Upper lobe of right lung (tissue), 1 donor: ENCODE measurements around the gene HOXD4. TPM values are rescaled to one million over a fixed set of nuclear protein-coding genes. Genes with fewer than 3 reads are reported as not detected.

Source experiments
- ATAC-seq: fragments of 200-7000 bp; cut with Tn5 transposase; one replicate; pipeline ENCODE4 v1.9.1; 2020; ENCODE audit warnings: mild to moderate bottlenecking, moderate library complexity
- DNase-seq: peaks from one replicate; pipeline ENCODE4 v3.0.0-alpha.2; 2020
- H3K27ac ChIP-seq: fragments of 200-600 bp; one replicate; pipeline ENCODE4 v1.8.0; 2022
- H3K27me3 ChIP-seq: fragments of 200-600 bp; one replicate; pipeline ENCODE4 v1.8.0; 2022; ENCODE audit warnings: mild to moderate bottlenecking
- H3K36me3 ChIP-seq: fragments of 200-600 bp; one replicate; pipeline ENCODE4 v1.8.0; 2022
- H3K4me1 ChIP-seq: fragments of 200-600 bp; one replicate; pipeline ENCODE4 v1.8.0; 2022
- H3K4me3 ChIP-seq: fragments of 200-600 bp; one replicate; pipeline ENCODE4 v1.8.0; 2022; ENCODE audit warnings: mild to moderate bottlenecking
- H3K9me3 ChIP-seq: fragments of 200-600 bp; one replicate; pipeline ENCODE4 v1.8.0; 2022
- intact Hi-C: fragments of 100-400 bp; cut with DNase I; formaldehyde crosslinking; loops from one replicate; pipeline ENCODE4 v1.11.0; 2022
- total RNA-seq: library from RNA; stranded (reverse); fragmentation: NEBNext Ultra II Directional; extraction: Animal tissue kit (Norgen Biotek cat#: 25700); gene quantifications from one replicate; pipeline ENCODE4 v1.2.1, GENCODE V29; 2021
- TF ChIP-seq, protein P1 (sequence below): fragments of 200-600 bp; IDR thresholded peaks from one replicate; pipeline ENCODE4 v1.8.0; 2022; ENCODE audit warnings: antibody characterized with exemption
- donor health status: DM: no; HTN: yes; CAD: no; lungs with severe emphysema.

Gene HOXD4
- total RNA-seq, 1 donor from 2014 or later, result 0.84 TPM

DNA sequence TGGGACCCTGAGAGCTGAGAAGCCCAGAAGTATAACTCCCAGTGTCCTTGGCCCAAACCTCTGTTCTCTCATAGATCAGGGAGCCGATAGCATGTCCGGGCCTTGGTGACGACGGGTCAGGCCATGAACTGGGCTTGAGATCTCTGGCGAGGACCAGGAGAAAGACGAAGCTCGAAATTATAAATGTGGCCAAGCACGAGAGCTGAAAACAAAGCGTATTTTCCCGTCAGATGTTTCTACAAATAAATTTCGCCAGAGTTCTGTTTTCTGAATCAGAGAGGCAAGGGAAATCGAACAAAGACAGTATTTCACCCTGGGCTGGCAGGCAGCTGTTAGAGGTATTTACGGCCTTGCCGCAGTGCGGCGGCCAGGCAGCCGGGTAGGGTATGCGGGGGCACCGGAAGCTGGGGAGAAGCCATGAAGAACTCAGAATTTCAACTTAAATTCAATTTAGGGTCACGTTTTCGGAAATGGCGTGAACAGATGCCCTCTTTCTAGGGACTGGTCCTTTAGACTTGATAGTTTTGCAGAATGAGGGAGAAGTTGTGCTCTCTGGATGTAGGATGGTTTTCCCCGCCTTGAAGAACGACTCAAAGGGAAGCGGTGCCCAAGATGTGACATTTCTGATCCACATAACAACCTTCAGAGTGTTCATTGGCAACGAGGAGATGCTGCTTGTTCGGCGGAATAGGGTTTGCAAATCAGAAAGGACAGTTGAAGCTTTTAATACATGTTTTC is 12.3 kb upstream of the HOXD4 start:
- ATAC-seq, result no peak
- Histone ChIP-seq H3K27me3 (peaks cover 95% of the 10 kb centered on the region), H3K4me1 (peaks cover 15% of the 10 kb centered on the region), H3K36me3 (no peaks in the 10 kb centered on the region), H3K27ac (no peak overlapping the region), H3K9me3 (no peaks in the 10 kb centered on the region), H3K4me3 (no peak overlapping the region)
- DNase-seq, result no peak
- TF ChIP-seq, protein P1, sequence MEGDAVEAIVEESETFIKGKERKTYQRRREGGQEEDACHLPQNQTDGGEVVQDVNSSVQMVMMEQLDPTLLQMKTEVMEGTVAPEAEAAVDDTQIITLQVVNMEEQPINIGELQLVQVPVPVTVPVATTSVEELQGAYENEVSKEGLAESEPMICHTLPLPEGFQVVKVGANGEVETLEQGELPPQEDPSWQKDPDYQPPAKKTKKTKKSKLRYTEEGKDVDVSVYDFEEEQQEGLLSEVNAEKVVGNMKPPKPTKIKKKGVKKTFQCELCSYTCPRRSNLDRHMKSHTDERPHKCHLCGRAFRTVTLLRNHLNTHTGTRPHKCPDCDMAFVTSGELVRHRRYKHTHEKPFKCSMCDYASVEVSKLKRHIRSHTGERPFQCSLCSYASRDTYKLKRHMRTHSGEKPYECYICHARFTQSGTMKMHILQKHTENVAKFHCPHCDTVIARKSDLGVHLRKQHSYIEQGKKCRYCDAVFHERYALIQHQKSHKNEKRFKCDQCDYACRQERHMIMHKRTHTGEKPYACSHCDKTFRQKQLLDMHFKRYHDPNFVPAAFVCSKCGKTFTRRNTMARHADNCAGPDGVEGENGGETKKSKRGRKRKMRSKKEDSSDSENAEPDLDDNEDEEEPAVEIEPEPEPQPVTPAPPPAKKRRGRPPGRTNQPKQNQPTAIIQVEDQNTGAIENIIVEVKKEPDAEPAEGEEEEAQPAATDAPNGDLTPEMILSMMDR, result no peak
- intact Hi-C loops, result loop anchor here (10.0 kb wide), 2 partner anchors 316 to 416 kb away; no protein-coding TSS in a partner anchor

GRCh38 chr2:176139661-176140512 is 11.5 kb upstream of the HOXD4 start:
- DNase-seq (no peak), ATAC-seq (no peak)
- TF ChIP-seq, protein P1, result no peak
- H3K4me1 ChIP-seq, result peaks cover 15% of the 10 kb centered on the region
- H3K36me3 ChIP-seq, result no peaks in the 10 kb centered on the region
- no peaks in the 10 kb centered on the region for H3K9me3 ChIP-seq
- no peak overlapping the region for H3K27ac ChIP-seq
- intact Hi-C loops, result loop anchor here (10.0 kb wide), 2 partner anchors 315 to 415 kb away; no protein-coding TSS in a partner anchor
- peak overlapping the region; percentile 8 for H3K4me3 ChIP-seq
- H3K27me3 ChIP-seq, result peaks cover 92% of the 10 kb centered on the region

DNA sequence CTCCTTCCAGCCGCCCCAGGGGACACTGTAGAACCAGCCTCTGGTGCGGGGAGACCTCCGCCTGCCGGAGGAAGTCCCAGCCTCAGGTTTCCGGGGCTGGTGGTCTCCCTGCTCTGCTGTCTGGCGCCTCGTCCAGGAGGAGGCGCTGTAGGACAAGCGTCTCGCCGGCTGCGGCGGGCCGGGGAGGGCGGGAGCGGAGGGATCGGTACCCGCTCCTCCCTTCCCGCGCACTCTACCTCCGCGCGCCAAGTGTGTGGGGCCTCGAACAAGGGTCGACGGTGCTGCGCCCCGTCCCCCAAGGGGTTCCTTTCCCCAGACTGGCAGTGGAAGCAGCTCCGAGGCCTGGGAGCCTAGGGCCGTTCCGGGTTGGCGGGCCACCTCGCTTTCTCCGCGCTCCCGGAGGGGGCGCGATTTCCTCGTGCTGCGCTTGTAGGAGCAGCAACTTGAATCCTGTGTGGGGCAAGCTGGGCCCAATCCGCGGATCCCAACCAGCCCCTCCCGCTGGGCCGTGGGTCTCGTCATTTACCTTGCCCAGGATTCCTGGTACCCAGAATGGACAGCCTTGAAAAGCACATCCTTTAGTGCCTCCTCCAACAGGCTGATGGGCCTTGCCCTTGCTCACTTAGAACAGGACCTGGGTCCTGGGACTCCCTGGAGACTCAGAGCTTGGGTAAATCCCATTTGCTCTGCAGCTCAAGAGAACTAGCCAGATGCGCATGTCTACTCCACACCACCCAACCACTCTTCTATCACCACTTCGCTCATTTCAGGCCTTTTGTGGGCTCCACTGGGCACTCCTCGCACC is 10.6 kb upstream of the HOXD4 start:
- peaks cover 92% of the 10 kb centered on the region for H3K27me3 ChIP-seq
- H3K4me1 ChIP-seq, result peaks cover 15% of the 10 kb centered on the region
- peak; percentile 85 for DNase-seq
- no peak overlapping the region for H3K27ac ChIP-seq
- intact Hi-C loops, result no loop called here
- TF ChIP-seq, protein P1, result peak; percentile 78
- H3K4me3 ChIP-seq, result peak overlapping the region; percentile 47
- no peaks in the 10 kb centered on the region for H3K9me3 ChIP-seq
- no peaks in the 10 kb centered on the region for H3K36me3 ChIP-seq
- ATAC-seq, result peak; percentile 93

DNA sequence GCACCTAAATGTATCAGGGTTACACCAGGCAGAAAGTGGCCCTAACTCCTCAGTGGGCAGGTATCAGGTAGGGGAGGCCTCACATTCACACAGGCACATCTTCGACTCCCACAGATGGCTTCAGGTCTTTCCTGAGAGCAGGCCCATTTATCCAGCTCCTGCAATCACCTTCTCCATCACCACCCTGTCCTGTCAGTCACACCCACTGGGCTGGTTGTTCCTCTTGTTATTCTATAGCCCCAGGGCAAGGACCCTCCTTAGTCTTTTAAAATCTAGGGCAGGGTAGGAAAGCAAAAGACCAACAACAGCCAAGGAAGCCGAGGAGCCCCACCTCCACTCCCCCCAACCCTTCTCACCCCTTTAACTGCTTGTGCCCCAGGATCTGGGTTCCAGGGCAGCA is 9.1 kb upstream of the HOXD4 start:
- DNase-seq (no peak), ATAC-seq (no peak)
- Histone ChIP-seq H3K9me3 (no peaks in the 10 kb centered on the region), H3K4me3 (no peak overlapping the region), H3K27me3 (peaks cover 94% of the 10 kb centered on the region), H3K4me1 (peaks cover 7% of the 10 kb centered on the region), H3K27ac (no peak overlapping the region), H3K36me3 (no peaks in the 10 kb centered on the region)
- intact Hi-C loops, result no loop called here
- TF ChIP-seq, protein P1, result no peak
